ENCODE data around the gene C12orf76. TPM values are rescaled to one million over a fixed set of nuclear protein-coding genes. Genes with fewer than 3 reads are reported as not detected.

C12orf76 gene
- polyA plus RNA-seq, 1 of the 3 experiments (the other 2 are of a cell fraction), result 29.2 TPM

GRCh38 chr12:110001596-110001995 is 46.7 kb downstream of the C12orf76 start:
- Histone ChIP-seq H3K4me3 (ENCODE audit: low read depth in 2 of 2, low read length in 1 of 2) (0 out of 4 replicates have a peak overlapping the region, but pooled peaks of 1 of the 2 experiments have one; percentile 72), H3K9me2 (no peaks in the 10 kb centered on the region), H3K4me1 (ENCODE audit: control insufficient read depth in 1 of 2, insufficient read depth in 2 of 2, low read depth in 1 of 2, low read length in 1 of 2) (peaks cover 16 to 23% of the 10 kb centered on the region in 2 experiments; a peak in 3 of 4 replicates), H3K27ac (ENCODE audit: low read depth in 2 of 2, low read length in 1 of 2) (peak overlapping the region in 1 of 2 experiments; percentile 86; a peak in 2 of 4 replicates), H2AFZ (ENCODE audit: low read depth) (no peak overlapping the region), H3K27me3 (ENCODE audit: insufficient read depth) (no peaks in the 10 kb centered on the region), H4K20me1 (ENCODE audit: insufficient read depth) (no peaks in the 10 kb centered on the region), H3K36me3 (replicated peaks in 1 of 2; ENCODE audit: control insufficient read depth in 1 of 2, insufficient read depth in 2 of 2, low read length in 1 of 2) (peaks cover 0 to 8% of the 10 kb centered on the region in 2 experiments), H3K79me2 (ENCODE audit: insufficient read depth) (peaks cover 72% of the 10 kb centered on the region), H3K9me3 (no peaks in the 10 kb centered on the region), H3K9ac (peak overlapping the region; percentile 38; the same call in 1 of the 2 replicates), H3F3A (replicated peaks; ENCODE audit: insufficient read depth) (peaks cover 7% of the 10 kb centered on the region), H3K4me2 (peak overlapping the region; percentile 83)
- CTCF ChIA-PET, result interaction anchor here (1.2 kb wide), 1 partner anchor 38 kb away, joined by 3 read pairs; no protein-coding TSS in a partner anchor
- TF ChIP-seq FOSL2 (IDR thresholded peaks at IDR 0.05; ENCODE audit: borderline replicate concordance, low read depth) (peak; percentile 95), EP300 (IDR thresholded peaks at IDR 0.05; ENCODE audit: borderline replicate concordance in 1 of 2, low read depth in 1 of 2, low read length in 1 of 2) (peak in 1 of 2 experiments; percentile 81; a peak in 1 of 4 replicates), FOXM1 (IDR thresholded peaks at IDR 0.05; ENCODE audit: low read depth) (peak; percentile 40; the same call in 1 of the 2 replicates), GABPA (IDR thresholded peaks at IDR 0.05; ENCODE audit: low read depth) (no peak), SIN3A (IDR thresholded peaks at IDR 0.05; ENCODE audit: borderline replicate concordance, low read depth, low read length) (0 out of 2 replicates have a peak, but pooled peaks have one; percentile 64), TAF1 (IDR thresholded peaks at IDR 0.05; ENCODE audit: borderline replicate concordance, low read depth, low read length) (0 out of 2 replicates have a peak, but pooled peaks have one; percentile 18), JUND (IDR thresholded peaks at IDR 0.05) (peak; percentile 88), YY1 (IDR thresholded peaks at IDR 0.05; ENCODE audit: low read depth) (no peak), TEAD4 (IDR thresholded peaks at IDR 0.05; ENCODE audit: borderline replicate concordance, insufficient read depth) (peak; percentile 72; the same call in 1 of the 2 replicates), MAX (IDR thresholded peaks at IDR 0.05; ENCODE audit: low read depth) (peak; percentile 64; the same call in 1 of the 2 replicates), TCF12 (IDR thresholded peaks at IDR 0.05) (peak; percentile 87), POLR2AphosphoS5 (IDR thresholded peaks at IDR 0.05; ENCODE audit: low read depth, low read length) (peak; percentile 80; the same call in 1 of the 2 replicates), RXRA (IDR thresholded peaks at IDR 0.05; ENCODE audit: borderline replicate concordance, low read depth) (peak; percentile 62; the same call in 1 of the 2 replicates), EZH2phosphoT487 (IDR thresholded peaks at IDR 0.05; ENCODE audit: borderline replicate concordance, low read depth) (no peak), ZBTB33 (IDR thresholded peaks at IDR 0.05; ENCODE audit: borderline replicate concordance, low read depth) (no peak), ELF1 (IDR thresholded peaks at IDR 0.05) (peak; percentile 10; the same call in 1 of the 2 replicates), MEF2A (IDR thresholded peaks at IDR 0.05; ENCODE audit: borderline replicate concordance, low read depth) (peak; percentile 56; the same call in 1 of the 2 replicates), NFIC (IDR thresholded peaks at IDR 0.05; ENCODE audit: borderline replicate concordance) (peak; percentile 59; the same call in 1 of the 2 replicates)
- TF ChIP-seq, protein P1, sequence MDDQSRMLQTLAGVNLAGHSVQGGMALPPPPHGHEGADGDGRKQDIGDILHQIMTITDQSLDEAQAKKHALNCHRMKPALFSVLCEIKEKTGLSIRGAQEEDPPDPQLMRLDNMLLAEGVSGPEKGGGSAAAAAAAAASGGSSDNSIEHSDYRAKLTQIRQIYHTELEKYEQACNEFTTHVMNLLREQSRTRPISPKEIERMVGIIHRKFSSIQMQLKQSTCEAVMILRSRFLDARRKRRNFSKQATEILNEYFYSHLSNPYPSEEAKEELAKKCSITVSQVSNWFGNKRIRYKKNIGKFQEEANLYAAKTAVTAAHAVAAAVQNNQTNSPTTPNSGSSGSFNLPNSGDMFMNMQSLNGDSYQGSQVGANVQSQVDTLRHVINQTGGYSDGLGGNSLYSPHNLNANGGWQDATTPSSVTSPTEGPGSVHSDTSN (IDR thresholded peaks at IDR 0.05), result peak; percentile 94
- DNase-seq, result no peak
- POLR2A ChIA-PET, result no interaction called here
- 10% methylated on average over 4 of the region's 4 CpGs for WGBS (ENCODE audit: low lambda C conversion rate)
